ENCODE measurements around the gene WIPF3. TPM values are rescaled to one million over a fixed set of nuclear protein-coding genes. Genes with fewer than 3 reads are reported as not detected.
A peak's percentile ranks its signal among the peaks of the same experiment; 100 is the strongest.

The WIPF3 gene
- total RNA-seq, 1 donor from 2014 or later: 7.5 TPM

GRCh38 chr7:29808075-29808801 lies 1.9 kb downstream of the WIPF3 start:
- no peak for DNase-seq (ENCODE audit: low spot score)

- no peak for DNase-seq (ENCODE audit: low spot score)
Measured at GRCh38 chr7:29809533-29810155, 3.3 kb downstream of the WIPF3 start.

- no peak for DNase-seq (ENCODE audit: low spot score)
Measured at GRCh38 chr7:29810297-29810696, 4.0 kb downstream of the WIPF3 start.

GRCh38 chr7:29810813-29811482 lies 4.6 kb downstream of the WIPF3 start:
- DNase-seq (ENCODE audit: low spot score): no peak

- DNase-seq (ENCODE audit: low spot score): no peak
Measured at GRCh38 chr7:29811586-29811985, 5.3 kb downstream of the WIPF3 start.

GRCh38 chr7:29812185-29812876 lies 6.0 kb downstream of the WIPF3 start:
- no peak for DNase-seq (ENCODE audit: low spot score)

GRCh38 chr7:29815181-29816105 lies 9.1 kb downstream of the WIPF3 start:
- DNase-seq (ENCODE audit: low spot score): no peak

- no peak for DNase-seq (ENCODE audit: low spot score)
Measured at GRCh38 chr7:29818308-29818707, 12.0 kb downstream of the WIPF3 start.

- DNase-seq (ENCODE audit: low spot score): no peak
Measured at GRCh38 chr7:29825775-29826529, 19.6 kb downstream of the WIPF3 start.

- DNase-seq (ENCODE audit: low spot score): no peak
Measured at GRCh38 chr7:29826530-29826822, 20.2 kb downstream of the WIPF3 start.

GRCh38 chr7:29826904-29827303 lies 20.6 kb downstream of the WIPF3 start:
- DNase-seq (ENCODE audit: low spot score): no peak

GRCh38 chr7:29831705-29832104 lies 25.4 kb downstream of the WIPF3 start:
- no peak for DNase-seq (ENCODE audit: low spot score)

GRCh38 chr7:29833929-29834328 lies 27.6 kb downstream of the WIPF3 start:
- no peak for DNase-seq (ENCODE audit: low spot score)

GRCh38 chr7:29835718-29836117 lies 29.4 kb downstream of the WIPF3 start:
- no peak for DNase-seq (ENCODE audit: low spot score)

- peak; percentile 63 for DNase-seq (ENCODE audit: low spot score)
Measured at GRCh38 chr7:29839302-29839701, 33.0 kb downstream of the WIPF3 start.

- DNase-seq (ENCODE audit: low spot score): no peak
Measured at GRCh38 chr7:29839921-29840320, 33.6 kb downstream of the WIPF3 start.

- no peak for DNase-seq (ENCODE audit: low spot score)
Measured at GRCh38 chr7:29840701-29841100, 34.4 kb downstream of the WIPF3 start.

GRCh38 chr7:29841926-29842701 lies 35.8 kb downstream of the WIPF3 start:
- DNase-seq (ENCODE audit: low spot score): no peak

GRCh38 chr7:29843093-29843492 lies 36.8 kb downstream of the WIPF3 start:
- DNase-seq (ENCODE audit: low spot score): no peak

GRCh38 chr7:29843726-29844125 lies 37.4 kb downstream of the WIPF3 start:
- DNase-seq (ENCODE audit: low spot score): no peak

Measured in umbilical cord (tissue), 2 donors.